Type B pancreatic cell (in vitro differentiated cells): Measurements from ENCODE around the gene LEMD2. TPM values are rescaled to one million over a fixed set of nuclear protein-coding genes. Genes with fewer than 3 reads are reported as not detected.

Experiments
- DNase-seq: peaks from one replicate; pipeline ENCODE4 v3.0.0; 2021; ENCODE audit warnings: mixed read lengths; ENCODE audit not compliant: unreplicated experiment; ENCODE audit errors: extremely low spot score
- H3K27ac Mint-ChIP-seq: 2 replicates; pipeline ENCODE4 v1.8.0; 2021; ENCODE audit warnings: mild to moderate bottlenecking, mixed read lengths
- H3K27me3 Mint-ChIP-seq: 2 replicates; pipeline ENCODE4 v1.8.0; 2021; ENCODE audit warnings: mixed read lengths
- H3K36me3 Mint-ChIP-seq: 2 replicates; pipeline ENCODE4 v1.8.0; 2021; ENCODE audit warnings: mixed read lengths
- H3K4me1 Mint-ChIP-seq: one replicate; pipeline ENCODE4 v1.8.0; 2021; ENCODE audit warnings: mixed read lengths; ENCODE audit not compliant: unreplicated experiment
- H3K4me3 Mint-ChIP-seq: 2 replicates; pipeline ENCODE4 v1.8.0; 2021; ENCODE audit warnings: mild to moderate bottlenecking, mixed read lengths
- H3K9me3 Mint-ChIP-seq: 2 replicates; pipeline ENCODE4 v1.8.0; 2021; ENCODE audit warnings: mixed read lengths
- CTCF ChIP-seq: fragments of 200-600 bp; sonication (generic); conservative IDR thresholded peaks from 2 replicates; pipeline ENCODE4 v1.5.0; 2021; ENCODE audit warnings: antibody characterized with exemption, mild to moderate bottlenecking
- total RNA-seq: library from RNA; stranded (reverse); gene quantifications from 2 replicates; pipeline ENCODE4 v1.2.1, GENCODE V29; 2021; ENCODE audit warnings: low replicate concordance

Gene LEMD2
- total RNA-seq, 1 donor from 2014 or later, result 64.7 TPM

GRCh38 chr6:33820784-33821520 lies 32.0 kb upstream of the LEMD2 start:
- no peak overlapping the region for H3K4me3 Mint-ChIP-seq
- peaks cover 32% of the 10 kb centered on the region for H3K27me3 Mint-ChIP-seq
- H3K36me3 Mint-ChIP-seq, result no peaks in the 10 kb centered on the region
- H3K4me1 Mint-ChIP-seq, result no peaks in the 10 kb centered on the region
- no peak overlapping the region for H3K27ac Mint-ChIP-seq
- no peaks in the 10 kb centered on the region for H3K9me3 Mint-ChIP-seq
- TF ChIP-seq CTCF, result no peak
- no peak for DNase-seq

- no peak overlapping the region for H3K27ac Mint-ChIP-seq
- H3K4me3 Mint-ChIP-seq, result no peak overlapping the region
- H3K9me3 Mint-ChIP-seq, result no peaks in the 10 kb centered on the region
- DNase-seq, result no peak
- no peaks in the 10 kb centered on the region for H3K4me1 Mint-ChIP-seq
- no peaks in the 10 kb centered on the region for H3K36me3 Mint-ChIP-seq
- TF ChIP-seq CTCF, result no peak
- peaks cover 38% of the 10 kb centered on the region for H3K27me3 Mint-ChIP-seq
These were observed 31.3 kb upstream of the LEMD2 start for GRCh38 chr6:33820243-33820642.

- TF ChIP-seq CTCF, result no peak
- Mint-ChIP-seq H3K4me3 (no peak overlapping the region), H3K4me1 (no peaks in the 10 kb centered on the region), H3K27me3 (peaks cover 40% of the 10 kb centered on the region), H3K27ac (no peak overlapping the region), H3K36me3 (no peaks in the 10 kb centered on the region), H3K9me3 (no peaks in the 10 kb centered on the region)
- DNase-seq, result no peak
These were observed 30.1 kb upstream of the LEMD2 start for GRCh38 chr6:33819021-33819420.

- no peaks in the 10 kb centered on the region for H3K4me1 Mint-ChIP-seq
These were observed 29.4 kb upstream of the LEMD2 start for GRCh38 chr6:33818293-33818692.

GRCh38 chr6:33817489-33817888 lies 28.6 kb upstream of the LEMD2 start:
- Mint-ChIP-seq H3K4me1 (peaks cover 5% of the 10 kb centered on the region), H3K27me3 (peaks cover 44% of the 10 kb centered on the region), H3K9me3 (no peaks in the 10 kb centered on the region), H3K36me3 (no peaks in the 10 kb centered on the region), H3K27ac (no peak overlapping the region), H3K4me3 (no peak overlapping the region)
- DNase-seq, result no peak
- no peak for TF ChIP-seq CTCF

More at GRCh38 chr6:33818293-33818692, 29.4 kb upstream of the LEMD2 start:
- DNase-seq, result no peak
- H3K27me3 Mint-ChIP-seq, result peaks cover 45% of the 10 kb centered on the region
- H3K36me3 Mint-ChIP-seq, result no peaks in the 10 kb centered on the region
- H3K9me3 Mint-ChIP-seq, result no peaks in the 10 kb centered on the region
- H3K27ac Mint-ChIP-seq, result no peak overlapping the region
- no peak for TF ChIP-seq CTCF
- no peak overlapping the region for H3K4me3 Mint-ChIP-seq
